CD14-positive monocyte (primary cell): ENCODE data around the gene ZNF407. TPM values are rescaled to one million over a fixed set of nuclear protein-coding genes. Genes with fewer than 3 reads are reported as not detected.

Experiments
- DNase-seq, 3 donors: peaks; one replicate each; pipeline ENCODE4 v3.0.0-alpha.2; 2011 to 2022
- H2AFZ ChIP-seq: 2 replicates; pipeline ENCODE4 v1.6.0; 2012; ENCODE audit warnings: mild to moderate bottlenecking, low read depth, low read length, inconsistent platforms; ENCODE audit not compliant: insufficient read depth, poor library complexity, severe bottlenecking
- H3K27ac ChIP-seq, 2 donors: 1 replicate in 1 of 2; 2 replicates in 1 of 2; pipeline ENCODE4 v1.5.1; 2012 to 2013; ENCODE audit warnings: low read length in 2 of 2, control low read depth in 1 of 2, inconsistent platforms in 1 of 2, low read depth in 1 of 2, mild to moderate bottlenecking in 1 of 2
- H3K27me3 ChIP-seq, 2 donors: one replicate each; pipeline versions ENCODE4 v1.6.0 to v1.6.1; 2011 to 2013; ENCODE audit warnings: low read length in 2 of 2; ENCODE audit not compliant: control insufficient read depth in 2 of 2, insufficient read depth in 2 of 2
- H3K36me3 ChIP-seq, 2 donors: replicated peaks in 1 of 2; 1 replicate in 1 of 2; 2 replicates in 1 of 2; pipeline versions ENCODE4 v1.5.1 to v1.6.1; 2012 to 2013; ENCODE audit warnings: low read length in 2 of 2, control low read depth in 1 of 2, inconsistent platforms in 1 of 2, mild to moderate bottlenecking in 1 of 2; ENCODE audit not compliant: insufficient read depth in 2 of 2, control insufficient read depth in 1 of 2
- H3K4me1 ChIP-seq, 2 donors: 1 replicate in 1 of 2; 2 replicates in 1 of 2; pipeline versions ENCODE4 v1.5.1 to v1.6.1; 2012 to 2013; ENCODE audit warnings: low read length in 2 of 2, control low read depth in 1 of 2, inconsistent platforms in 1 of 2, mild to moderate bottlenecking in 1 of 2, moderate library complexity in 1 of 2; ENCODE audit not compliant: insufficient read depth in 2 of 2, control insufficient read depth in 1 of 2
- H3K4me2 ChIP-seq: replicated peaks from 2 replicates; pipeline ENCODE3; 2012; ENCODE audit warnings: low read length, moderate library complexity, mild to moderate bottlenecking; ENCODE audit not compliant: poor library complexity, severe bottlenecking; ENCODE audit errors: extremely low read depth
- H3K4me3 ChIP-seq, 3 experiments: fragments of 200-600 bp in 1 of 3; sonication (generic) in 1 of 3; replicated peaks in 1 of 3; 1 replicate in 2 of 3; 2 replicates in 1 of 3; pipeline ENCODE4 v1.5.1; 2011 to 2013; ENCODE audit warnings: low read length in 3 of 3, mild to moderate bottlenecking in 3 of 3, control low read depth in 2 of 3, low read depth in 2 of 3, inconsistent platforms in 1 of 3, moderate library complexity in 1 of 3
- H3K79me2 ChIP-seq: 2 replicates; pipeline ENCODE4 v1.6.0; 2012; ENCODE audit warnings: mild to moderate bottlenecking, control low read depth, inconsistent platforms, low read length, moderate library complexity; ENCODE audit not compliant: insufficient read depth
- H3K9ac ChIP-seq: 2 replicates; pipeline ENCODE4 v1.6.0; 2017; ENCODE audit warnings: low read length, mild to moderate bottlenecking; ENCODE audit not compliant: insufficient read depth, poor library complexity, severe bottlenecking
- H3K9me3 ChIP-seq, 2 donors: replicated peaks in 1 of 2; 1 replicate in 1 of 2; 2 replicates in 1 of 2; pipeline versions ENCODE4 v1.5.1 to v1.6.1; 2012 to 2013; ENCODE audit warnings: low read length in 2 of 2, control low read depth in 1 of 2; ENCODE audit not compliant: control insufficient read depth in 1 of 2, insufficient read depth in 1 of 2
- H4K20me1 ChIP-seq: 2 replicates; pipeline ENCODE4 v1.6.0; 2012; ENCODE audit warnings: mild to moderate bottlenecking, low read length, control low read depth, moderate library complexity; ENCODE audit not compliant: insufficient read depth
- H3K27ac Mint-ChIP-seq, 7 donors: one replicate each; pipeline ENCODE4 v1.8.0; 2020; ENCODE audit warnings: mild to moderate bottlenecking in 7 of 7, mixed read lengths in 7 of 7, moderate library complexity in 6 of 7, inconsistent platforms in 2 of 7
- H3K27me3 Mint-ChIP-seq, 3 donors: one replicate each; pipeline ENCODE4 v1.8.0; 2021 to 2022; ENCODE audit warnings: low read depth in 3 of 3, mild to moderate bottlenecking in 3 of 3, mixed read lengths in 3 of 3, moderate library complexity in 3 of 3, inconsistent platforms in 1 of 3
- H3K36me3 Mint-ChIP-seq, 2 donors: one replicate each; pipeline ENCODE4 v1.8.0; 2020; ENCODE audit warnings: mixed read lengths in 2 of 2, inconsistent platforms in 1 of 2, mild to moderate bottlenecking in 1 of 2
- H3K4me1 Mint-ChIP-seq: one replicate; pipeline ENCODE4 v1.8.0; 2020; ENCODE audit warnings: mild to moderate bottlenecking, mixed read lengths
- H3K4me3 Mint-ChIP-seq, 2 donors: one replicate each; pipeline ENCODE4 v1.8.0; 2020; ENCODE audit warnings: mild to moderate bottlenecking in 2 of 2, mixed read lengths in 2 of 2, moderate library complexity in 1 of 2
- H3K9me3 Mint-ChIP-seq, 7 donors: one replicate each; pipeline ENCODE4 v1.8.0; 2020 to 2022; ENCODE audit warnings: mixed read lengths in 7 of 7, mild to moderate bottlenecking in 6 of 7, moderate library complexity in 6 of 7, inconsistent platforms in 2 of 7
- WGBS: methylation state at CpG from one replicate; pipeline ENCODE4 v1.1.5; 2013; ENCODE audit warnings: missing lambda C conversion rate; ENCODE audit not compliant: insufficient coverage; 5-methylcytosine and 5-hydroxymethylcytosine counted together
- intact Hi-C, 2 donors: fragments of 100-400 bp; cut with micrococcal nuclease; formaldehyde crosslinking; loops; one replicate each; pipeline versions ENCODE4 v1.15.0 to v1.15.1; 2023
- polyA plus RNA-seq, 3 donors: library from polyadenylated mRNA; depleted of rRNA in 1 of 3; unstranded in 2 of 3; stranded (reverse) in 1 of 3; fragments of 300-500 nt in 2 of 3; fragments of >200 nt in 1 of 3; fragmentation: Illumina TruSeq in 2 of 3; gene quantifications; 1 replicate in 2 of 3; 2 replicates in 1 of 3; pipeline ENCODE4 v1.2.3, GENCODE V29; 2012 to 2021
- TF ChIP-seq, protein P1 (sequence below): fragments of 200-600 bp; IDR thresholded peaks from one replicate; pipeline ENCODE4 v1.8.0; 2022; ENCODE audit warnings: antibody characterized with exemption, mild to moderate bottlenecking

ZNF407 gene
- polyA plus RNA-seq, 3 donors = 1.3 to 3.6 (median 1.6) TPM

DNA sequence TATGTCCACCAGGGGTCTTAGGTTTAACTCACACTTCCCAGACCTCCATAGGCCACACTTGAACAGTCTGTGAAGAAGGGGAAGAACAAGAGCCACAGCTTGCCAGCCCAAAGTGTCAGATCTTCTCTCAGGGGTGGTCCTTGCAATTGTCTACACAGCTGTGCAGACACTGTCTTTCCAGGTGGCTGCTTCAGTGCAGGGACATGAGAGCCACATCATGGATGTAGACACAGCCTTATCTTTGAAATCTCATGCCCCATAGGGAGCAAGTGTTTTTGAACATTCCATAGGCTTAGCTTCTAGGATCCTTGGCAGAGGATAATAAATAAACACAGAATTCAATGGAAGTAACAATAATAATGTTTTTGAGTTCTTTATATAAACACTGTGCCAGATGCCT is 6.7 kb downstream of the ZNF407 start:
- H3K27me3 Mint-ChIP-seq = no peaks in the 10 kb centered on the region
- Histone ChIP-seq H3K9ac (no peak overlapping the region), H3K4me1 (no peaks in the 10 kb centered on the region), H3K79me2 (peaks cover 89% of the 10 kb centered on the region), H4K20me1 (peaks cover 55% of the 10 kb centered on the region), H2AFZ (no peak overlapping the region), H3K4me2 (no peak overlapping the region), H3K9me3 (no peaks in the 10 kb centered on the region), H3K4me3 (no peak overlapping the region), H3K36me3 (no peaks in the 10 kb centered on the region), H3K27me3 (no peaks in the 10 kb centered on the region), H3K27ac (no peak overlapping the region)
- intact Hi-C loops = no loop called here
- H3K9me3 Mint-ChIP-seq = peaks cover 0 to 3% (median 0%) of the 10 kb centered on the region in 7 donors
- no peak for DNase-seq
- peaks cover 15% of the 10 kb centered on the region in 2 donors for H3K36me3 Mint-ChIP-seq
- H3K4me3 Mint-ChIP-seq = no peak overlapping the region
- peaks cover 17% of the 10 kb centered on the region for H3K4me1 Mint-ChIP-seq
- H3K27ac Mint-ChIP-seq = no peak overlapping the region
- TF ChIP-seq, protein P1, sequence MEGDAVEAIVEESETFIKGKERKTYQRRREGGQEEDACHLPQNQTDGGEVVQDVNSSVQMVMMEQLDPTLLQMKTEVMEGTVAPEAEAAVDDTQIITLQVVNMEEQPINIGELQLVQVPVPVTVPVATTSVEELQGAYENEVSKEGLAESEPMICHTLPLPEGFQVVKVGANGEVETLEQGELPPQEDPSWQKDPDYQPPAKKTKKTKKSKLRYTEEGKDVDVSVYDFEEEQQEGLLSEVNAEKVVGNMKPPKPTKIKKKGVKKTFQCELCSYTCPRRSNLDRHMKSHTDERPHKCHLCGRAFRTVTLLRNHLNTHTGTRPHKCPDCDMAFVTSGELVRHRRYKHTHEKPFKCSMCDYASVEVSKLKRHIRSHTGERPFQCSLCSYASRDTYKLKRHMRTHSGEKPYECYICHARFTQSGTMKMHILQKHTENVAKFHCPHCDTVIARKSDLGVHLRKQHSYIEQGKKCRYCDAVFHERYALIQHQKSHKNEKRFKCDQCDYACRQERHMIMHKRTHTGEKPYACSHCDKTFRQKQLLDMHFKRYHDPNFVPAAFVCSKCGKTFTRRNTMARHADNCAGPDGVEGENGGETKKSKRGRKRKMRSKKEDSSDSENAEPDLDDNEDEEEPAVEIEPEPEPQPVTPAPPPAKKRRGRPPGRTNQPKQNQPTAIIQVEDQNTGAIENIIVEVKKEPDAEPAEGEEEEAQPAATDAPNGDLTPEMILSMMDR = no peak

DNA sequence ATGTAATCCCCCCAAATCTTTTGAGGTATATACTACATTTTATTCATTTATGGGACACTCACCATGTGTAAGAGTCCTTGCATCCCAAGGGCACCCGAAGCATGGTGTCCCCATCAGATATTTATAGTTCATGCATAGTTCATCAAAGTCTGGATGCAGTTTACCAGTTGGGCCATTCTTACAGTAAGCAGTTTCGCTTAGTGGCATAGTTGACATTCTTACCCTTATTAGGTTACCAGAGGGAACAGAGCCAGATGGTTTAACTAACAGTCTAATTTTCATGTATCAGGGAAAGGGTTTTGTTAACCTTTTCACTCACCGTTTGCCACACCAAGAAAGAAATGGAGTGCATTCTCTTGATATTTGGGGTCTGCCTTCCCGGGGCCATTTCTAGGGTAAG is 7.1 kb downstream of the ZNF407 start:
- DNase-seq = no peak
- H3K36me3 ChIP-seq = no peaks in the 10 kb centered on the region
- no peak overlapping the region for H3K4me2 ChIP-seq
- no peaks in the 10 kb centered on the region for H3K27me3 ChIP-seq
- TF ChIP-seq, protein P1 = no peak
- Mint-ChIP-seq H3K4me3 (no peak overlapping the region), H3K4me1 (peaks cover 16% of the 10 kb centered on the region), H3K27me3 (no peaks in the 10 kb centered on the region), H3K36me3 (peaks cover 15% of the 10 kb centered on the region in 2 donors), H3K27ac (no peak overlapping the region), H3K9me3 (peaks cover 0 to 3% (median 0%) of the 10 kb centered on the region in 7 donors)
- no peak overlapping the region for H3K4me3 ChIP-seq
- WGBS = 80% methylated on average over 2 of the region's 4 CpGs
- intact Hi-C loops = no loop called here
- no peak overlapping the region for H2AFZ ChIP-seq
- no peak overlapping the region for H3K9ac ChIP-seq
- peaks cover 57% of the 10 kb centered on the region for H4K20me1 ChIP-seq
- no peak overlapping the region for H3K27ac ChIP-seq
- H3K4me1 ChIP-seq = peaks cover 0 to 3% of the 10 kb centered on the region in 2 donors
- H3K79me2 ChIP-seq = peaks cover 88% of the 10 kb centered on the region
- H3K9me3 ChIP-seq = no peaks in the 10 kb centered on the region
